Stromal cell of bone marrow (primary cell): ENCODE results near the gene RANBP9.

Source experiments
- DNase-seq: peaks from one replicate; pipeline ENCODE4 v3.0.0-alpha.2; 2012; ENCODE audit warnings: low read depth

The RANBP9 gene

DNA sequence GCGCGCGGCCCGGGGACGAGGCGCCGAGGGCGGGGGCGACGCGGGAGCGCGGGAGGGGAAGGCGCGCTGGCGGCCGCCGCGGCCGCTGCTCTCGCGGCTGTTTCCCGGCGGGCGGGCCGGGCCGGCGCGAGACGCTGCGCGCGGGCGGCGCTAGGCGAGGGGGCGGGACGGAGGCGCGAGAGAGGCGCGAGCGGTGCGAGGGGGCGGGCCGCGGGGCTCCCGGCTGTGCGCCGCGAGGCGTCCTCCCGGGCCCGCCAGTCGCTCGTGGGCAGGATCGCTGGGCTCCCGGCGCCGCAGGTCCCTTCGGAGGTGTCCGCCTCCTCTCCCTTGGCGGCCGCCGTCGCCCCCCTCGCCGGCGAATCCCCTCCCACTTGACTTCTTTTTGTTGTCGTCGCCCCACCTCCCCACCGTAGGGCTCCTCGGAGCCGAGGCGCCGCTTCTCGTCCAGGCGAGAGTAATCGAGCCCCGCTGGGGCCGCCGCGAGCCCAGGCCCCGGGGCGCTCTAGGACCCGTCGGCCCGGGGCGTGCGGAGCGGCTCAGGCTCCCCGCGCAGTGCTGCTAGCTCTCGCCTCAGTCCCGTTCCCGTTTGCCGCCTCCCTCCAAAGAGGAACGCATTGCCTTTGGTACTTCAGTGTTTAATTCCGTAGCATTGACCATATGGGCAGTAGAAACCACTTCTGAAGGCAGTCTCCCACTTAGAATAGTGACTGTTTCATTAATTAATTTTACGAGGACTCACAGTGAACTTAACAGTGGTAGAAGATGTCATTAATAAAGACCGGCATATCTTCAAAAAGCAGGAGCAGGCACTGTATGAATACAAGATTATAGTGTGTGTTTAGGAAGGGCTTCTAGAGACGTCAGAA, at the start of gene RANBP9:
Gene RANBP9, minus strand, starts transcription at position 103 of the 866 bp plus-strand sequence. CDS start 330 bp downstream, outside the sequence.
- DNase-seq, result peak; percentile 83

DNA sequence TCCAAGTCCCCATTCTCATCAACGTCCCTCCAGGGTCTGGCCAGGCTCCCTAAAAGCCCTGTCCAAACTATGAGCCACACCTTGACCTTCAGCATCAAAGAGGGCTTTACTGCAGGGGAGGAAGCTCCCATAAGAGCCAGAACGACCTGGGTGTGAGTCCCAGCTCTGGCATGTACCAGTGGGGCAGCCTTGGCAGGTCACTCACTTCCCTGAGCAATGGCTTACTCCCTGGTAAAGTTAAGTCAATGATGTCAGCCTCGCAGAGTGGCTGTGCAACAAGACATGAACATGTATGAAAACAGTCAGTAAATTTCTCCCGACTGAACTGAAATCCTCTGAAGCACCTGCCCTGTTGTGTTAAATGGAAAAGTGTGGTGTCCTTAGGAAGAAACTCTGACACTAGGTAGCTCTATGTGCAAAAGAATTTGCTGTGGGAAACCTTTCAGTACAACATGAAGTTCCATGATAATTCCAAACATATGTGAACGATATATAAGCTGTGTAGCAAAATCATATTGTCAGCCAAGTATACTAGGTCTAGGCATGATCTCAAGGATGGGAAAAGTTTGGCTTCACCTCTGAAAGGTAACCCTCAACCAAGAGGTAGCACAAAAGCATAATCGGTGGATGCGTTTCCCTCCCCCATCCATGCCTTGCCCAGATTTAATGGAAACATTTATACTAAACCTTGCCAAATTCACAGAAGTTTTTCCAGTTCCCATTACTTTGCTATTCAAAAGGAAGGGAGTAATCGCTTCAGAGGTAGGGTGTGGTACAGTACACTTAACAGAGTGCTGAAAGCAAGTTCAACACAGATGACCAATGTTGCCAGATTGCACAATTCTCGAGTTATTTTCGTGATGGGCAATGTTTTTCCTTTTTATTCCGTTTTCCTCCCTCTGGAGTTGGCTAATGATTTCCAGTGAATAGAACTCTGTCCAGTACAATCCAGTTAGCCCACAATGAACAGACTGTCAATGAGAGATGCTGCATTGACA, 49.0 kb upstream of the RANBP9 start:
- peak; percentile 98 for DNase-seq

DNA sequence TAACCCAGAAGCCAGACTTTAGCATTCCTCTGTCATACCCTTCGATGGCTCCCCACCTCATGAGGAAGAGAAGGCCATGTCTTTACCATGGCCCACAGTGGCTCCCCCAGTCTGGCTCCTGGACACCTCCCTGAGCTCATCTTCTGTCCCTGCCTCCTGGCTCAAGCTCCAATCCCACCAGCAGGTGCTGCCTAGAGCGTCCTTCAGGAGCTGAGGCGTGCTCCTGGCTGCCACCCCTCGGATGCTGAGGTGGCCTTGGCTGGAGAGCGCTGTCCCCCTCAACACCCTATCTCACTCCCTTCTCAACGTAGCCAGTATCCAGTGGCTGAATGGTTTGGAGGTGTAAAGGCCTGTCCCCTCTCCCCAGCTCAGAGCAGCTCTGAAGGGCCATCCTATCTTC, 47.4 kb upstream of the RANBP9 start:
- DNase-seq, result no peak

DNA sequence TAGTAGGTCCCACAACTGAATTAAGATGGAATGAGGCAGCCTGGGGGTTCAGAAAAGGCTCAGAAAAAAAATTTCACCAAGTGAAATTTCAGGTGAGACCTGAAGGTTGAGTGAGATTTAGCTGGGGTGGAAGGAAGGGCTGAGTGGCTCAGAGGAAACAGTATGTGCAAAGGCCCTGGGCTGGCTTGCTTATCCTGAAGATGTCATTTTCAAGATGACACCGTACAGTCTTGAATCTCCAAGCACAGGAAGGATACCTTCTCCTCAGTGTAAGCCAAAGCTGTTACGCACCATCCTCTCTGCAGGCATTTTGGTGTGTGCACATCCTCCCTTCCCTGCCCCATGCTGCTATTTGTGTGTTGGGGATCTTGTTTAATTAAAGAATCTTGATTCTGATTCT, 43.0 kb upstream of the RANBP9 start:
- no peak for DNase-seq

DNA sequence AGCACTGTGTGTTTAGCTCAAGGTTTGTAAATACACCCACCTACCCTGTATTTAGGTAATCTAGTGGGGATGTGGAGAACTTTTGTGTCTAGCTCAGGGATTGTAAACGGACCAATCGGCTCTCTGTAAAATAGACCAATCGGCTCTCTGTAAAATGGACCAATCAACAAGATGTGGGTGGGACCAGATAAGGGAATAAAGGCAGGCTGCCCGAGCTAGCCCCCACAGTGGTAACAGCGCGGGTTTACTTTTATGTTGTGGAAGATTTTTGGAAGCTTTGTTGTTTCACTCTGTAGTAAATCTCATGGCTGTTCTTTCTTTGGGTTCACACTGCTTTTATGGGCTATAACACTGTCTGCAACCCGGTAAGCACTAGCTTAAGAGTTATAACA, 32.1 kb upstream of the RANBP9 start:
- DNase-seq, result no peak

DNA sequence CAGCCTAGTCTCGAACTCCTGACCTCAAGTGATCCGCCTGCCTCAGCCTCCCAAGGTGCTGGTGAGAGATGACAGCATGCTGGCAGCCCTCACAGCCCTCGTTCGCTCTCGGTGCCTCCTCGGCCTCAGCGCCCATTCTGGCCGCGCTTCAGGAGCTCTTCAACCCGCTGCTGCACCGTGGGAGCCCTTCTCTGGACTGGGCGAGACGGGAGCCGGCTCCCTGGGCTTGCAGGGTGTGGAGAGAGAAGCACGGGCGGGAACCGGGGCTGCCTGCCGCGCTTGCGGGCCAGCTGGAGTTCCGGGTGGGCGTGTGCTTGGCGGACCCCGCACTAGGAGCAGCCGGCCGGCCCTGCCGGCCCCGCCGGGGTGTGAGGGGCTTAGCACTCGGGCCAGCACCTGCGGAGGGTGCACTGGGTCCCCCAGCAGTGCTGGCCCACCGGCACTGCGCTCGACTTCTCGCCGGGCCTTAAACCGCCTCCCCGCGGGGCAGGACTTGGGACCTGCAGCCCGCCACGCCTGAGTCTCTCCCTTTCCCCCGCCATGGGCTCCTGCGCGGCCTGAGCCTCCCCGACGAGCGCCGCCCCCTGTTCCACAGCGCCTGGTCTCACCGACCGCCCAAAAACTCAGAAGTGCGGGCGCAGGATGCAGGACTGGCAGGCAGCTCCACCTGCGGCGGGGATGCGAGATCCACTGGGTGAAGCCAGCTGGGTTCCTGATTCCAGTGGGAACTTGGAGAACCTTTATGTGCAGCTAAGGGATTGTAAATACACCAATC, 31.5 kb upstream of the RANBP9 start:
- no peak for DNase-seq

DNA sequence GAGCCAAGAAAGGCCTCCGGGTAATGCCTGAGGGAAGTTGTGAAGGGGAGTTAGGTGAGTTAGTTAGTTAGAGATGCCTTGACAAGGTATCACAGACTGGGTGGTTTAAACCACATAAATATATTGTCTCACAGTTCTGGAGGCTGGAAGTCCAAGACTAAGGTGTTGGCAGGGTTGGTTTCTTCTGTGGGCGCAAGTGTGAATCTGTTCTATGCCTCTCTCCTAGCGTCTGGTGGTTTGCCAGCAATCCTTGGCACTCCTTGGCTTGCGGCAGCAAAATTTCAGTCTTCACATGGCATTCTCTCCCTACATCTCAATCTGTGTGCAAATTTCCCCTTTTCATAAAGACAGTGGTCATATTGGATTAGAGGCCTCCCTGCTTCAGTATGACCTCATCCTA, 29.7 kb upstream of the RANBP9 start:
- DNase-seq, result no peak

DNA sequence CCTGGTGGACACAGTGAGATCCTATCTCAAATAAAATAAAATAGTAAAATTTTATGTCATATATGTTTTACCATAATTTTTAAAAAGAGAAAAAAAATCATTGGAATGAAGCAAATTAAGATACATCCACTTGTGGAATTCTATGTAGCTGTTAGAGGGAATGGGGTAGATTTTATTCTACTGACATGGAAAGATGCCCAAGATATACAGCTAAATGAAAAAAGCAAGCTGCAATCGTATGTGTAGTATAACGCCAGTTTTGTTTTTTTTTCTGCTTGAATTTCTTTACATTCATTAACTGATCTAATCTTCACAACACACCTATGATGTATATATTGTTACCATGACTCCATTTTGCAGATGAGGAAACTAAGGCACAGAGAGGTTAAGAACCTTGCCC, 23.4 kb upstream of the RANBP9 start:
- DNase-seq, result no peak

DNA sequence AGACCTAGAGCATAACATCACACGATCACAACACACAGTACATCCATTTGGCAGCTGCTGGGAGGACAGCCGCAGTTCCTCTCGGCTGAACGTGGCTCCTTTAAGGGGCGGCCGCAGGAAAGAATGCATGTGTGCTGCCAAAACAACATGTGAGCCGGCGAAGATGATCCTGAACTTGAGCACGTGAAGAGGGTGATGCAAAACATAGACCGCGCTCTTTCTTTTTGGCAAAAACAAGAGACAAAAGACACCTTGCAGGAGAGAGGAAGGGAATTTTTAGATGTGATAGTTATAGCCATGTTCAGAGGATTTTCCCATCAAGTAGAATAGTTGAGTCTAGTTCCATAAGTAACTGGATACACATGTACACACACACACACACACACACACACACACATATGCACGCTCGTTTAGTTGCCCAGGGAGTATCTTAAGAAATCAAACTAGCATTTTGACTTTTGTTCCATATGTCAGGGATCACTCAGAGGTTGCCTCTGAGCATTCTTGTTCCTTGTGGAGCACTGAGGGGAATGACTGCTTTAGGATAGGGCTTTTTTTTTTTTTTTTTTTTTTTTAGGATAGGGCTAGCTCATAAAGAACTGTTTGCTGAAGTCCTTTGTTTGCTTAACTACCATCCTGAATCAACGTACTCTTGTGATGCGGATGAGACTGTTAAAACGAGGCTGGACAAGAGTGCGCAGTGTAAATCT, 21.7 kb upstream of the RANBP9 start:
- peak; percentile 74 for DNase-seq

DNA sequence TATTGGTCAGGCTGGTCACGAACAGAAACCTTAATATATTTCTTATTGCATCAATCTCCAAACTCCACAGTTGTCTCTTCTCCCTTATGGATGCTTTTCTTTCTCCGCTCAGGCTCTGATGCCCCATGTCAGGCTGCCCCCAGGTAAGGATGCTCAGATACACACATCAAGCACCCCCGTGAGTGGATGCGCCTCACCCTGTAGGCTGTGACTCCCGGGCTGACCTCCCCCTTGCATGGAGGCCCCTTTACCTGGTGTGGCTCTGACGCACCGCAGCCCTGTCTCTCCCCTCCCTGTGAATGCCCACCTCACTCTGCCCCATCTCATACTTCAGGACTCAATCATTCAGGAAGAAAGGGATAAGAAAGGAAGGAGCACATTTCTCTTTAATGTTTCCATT, 19.1 kb upstream of the RANBP9 start:
- DNase-seq, result no peak

DNA sequence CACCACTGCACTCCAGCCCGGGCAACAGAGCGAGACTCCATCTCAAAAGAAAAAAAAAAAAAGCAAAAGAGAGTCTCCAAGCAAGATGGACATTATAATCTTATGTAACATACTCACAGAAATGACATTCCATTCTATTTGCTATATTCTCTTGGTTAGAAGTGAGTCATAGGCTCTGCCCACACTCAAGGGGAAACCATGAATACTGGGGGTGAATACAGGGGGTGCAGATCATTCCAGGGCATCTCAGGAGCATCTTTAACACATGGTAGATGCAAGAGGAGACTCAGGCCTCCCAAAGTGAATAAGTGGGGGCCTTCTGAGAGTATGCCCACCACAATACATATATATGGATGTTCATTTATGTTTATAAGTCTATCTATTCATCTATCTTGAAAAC, 18.3 kb upstream of the RANBP9 start:
- DNase-seq, result no peak

DNA sequence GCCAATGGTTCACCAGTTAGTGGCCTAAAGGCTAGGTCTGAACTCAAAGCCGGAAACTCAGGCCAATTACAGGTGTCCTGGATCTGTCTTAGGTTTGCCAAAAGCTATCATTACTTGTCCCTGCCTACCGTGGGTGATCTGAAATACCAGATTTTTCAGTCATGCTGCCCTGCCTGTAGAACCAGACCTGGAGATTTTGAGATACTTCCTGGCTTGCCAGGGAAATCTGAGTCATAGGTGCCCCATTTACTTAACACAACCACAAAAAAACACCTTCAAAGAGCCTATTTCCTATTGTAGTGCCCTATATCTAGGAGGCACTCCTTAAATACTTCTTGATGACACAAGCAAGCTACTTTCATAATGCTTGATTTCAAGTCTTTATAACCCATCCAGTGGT, 13.9 kb upstream of the RANBP9 start:
- no peak for DNase-seq

DNA sequence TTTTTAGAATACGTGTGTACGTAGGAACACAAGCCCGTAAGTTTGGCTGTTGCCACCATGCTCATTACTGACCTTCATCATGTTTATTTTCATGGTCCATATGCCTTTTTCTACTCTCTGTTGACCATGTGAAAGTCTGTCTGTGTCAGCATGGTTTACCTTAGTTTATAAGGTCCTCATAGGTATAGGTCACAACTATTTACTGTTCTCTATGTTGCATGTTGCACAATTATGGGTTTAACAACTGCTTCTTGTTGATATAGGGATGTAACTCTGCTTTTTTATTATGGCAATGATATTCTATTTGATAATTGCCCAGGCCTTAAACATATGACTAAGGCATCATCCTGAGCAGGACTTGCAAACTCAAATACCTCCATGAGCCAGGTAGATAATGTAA, 13.4 kb upstream of the RANBP9 start:
- no peak for DNase-seq

DNA sequence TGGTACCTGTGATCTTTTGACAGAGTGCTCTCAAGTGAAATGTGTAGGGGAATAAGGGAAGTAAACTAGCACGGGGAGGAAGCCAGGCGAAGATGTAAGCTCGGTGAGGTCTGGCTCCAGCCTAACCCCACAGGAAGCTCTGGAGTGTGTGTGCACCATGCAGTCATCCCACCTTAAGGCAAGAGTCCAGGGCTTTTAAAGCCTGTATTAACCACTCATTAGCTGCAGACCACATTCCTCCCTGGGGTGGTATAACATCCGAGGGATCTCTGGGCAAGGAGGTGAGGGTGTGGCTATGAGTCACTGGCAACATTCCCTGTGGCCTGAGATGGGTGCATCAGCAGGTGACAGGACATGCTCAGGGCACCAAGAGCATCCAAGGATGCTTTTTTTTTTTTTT, 12.5 kb upstream of the RANBP9 start:
- no peak for DNase-seq

DNA sequence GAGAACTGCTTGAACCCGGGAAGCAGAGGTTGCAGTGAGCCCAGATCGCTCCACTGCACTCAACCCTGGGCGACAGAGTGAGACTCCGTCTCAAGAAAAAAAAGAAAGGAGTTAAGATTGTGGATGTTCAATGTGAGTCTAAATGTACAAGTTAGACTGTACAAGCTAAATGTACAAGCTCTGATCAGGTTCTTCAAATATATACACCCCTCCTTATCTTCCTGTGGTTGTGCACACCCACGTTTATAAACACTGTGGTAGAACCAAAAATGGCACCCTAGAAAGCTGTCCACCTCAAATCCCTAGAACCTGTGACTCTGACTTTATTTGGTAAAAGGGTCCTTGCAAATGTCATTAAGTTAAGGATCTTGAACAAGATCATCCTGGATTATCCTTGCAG, 11.2 kb upstream of the RANBP9 start:
- no peak for DNase-seq

DNA sequence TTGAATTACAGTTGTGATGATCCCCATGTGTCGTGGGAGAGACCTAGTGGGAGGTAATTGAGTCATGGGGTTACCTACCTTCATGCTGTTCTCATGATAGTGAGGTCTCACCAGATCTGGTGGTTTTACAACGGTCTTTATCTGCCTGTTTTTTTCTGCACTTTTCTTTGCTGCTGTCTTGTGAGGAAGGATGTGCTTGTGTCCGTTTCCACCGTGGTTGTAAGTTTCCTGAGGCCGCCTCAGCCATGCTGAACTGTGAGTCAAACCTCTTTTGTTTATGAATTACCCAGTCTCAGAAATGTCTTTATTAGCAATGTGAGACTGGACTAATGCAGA, 6.5 kb upstream of the RANBP9 start:
- DNase-seq, result no peak

DNA sequence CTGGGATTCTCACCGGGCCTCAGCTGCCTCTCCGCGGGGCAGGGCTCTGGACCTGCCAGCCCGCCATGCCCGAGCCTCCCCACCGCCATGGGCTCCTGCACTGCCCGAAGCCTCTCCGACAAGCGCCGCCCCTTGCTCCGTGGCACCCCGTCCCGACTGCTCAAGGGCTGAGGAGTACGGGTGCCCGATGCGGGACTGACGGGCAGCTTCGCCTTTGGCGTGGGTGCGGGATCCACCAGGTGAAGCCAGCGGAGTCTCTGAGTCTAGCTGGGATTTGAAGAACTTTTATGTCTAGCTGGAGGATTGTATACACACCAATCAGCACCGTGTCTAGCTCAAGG, 5.3 kb upstream of the RANBP9 start:
- DNase-seq, result no peak

DNA sequence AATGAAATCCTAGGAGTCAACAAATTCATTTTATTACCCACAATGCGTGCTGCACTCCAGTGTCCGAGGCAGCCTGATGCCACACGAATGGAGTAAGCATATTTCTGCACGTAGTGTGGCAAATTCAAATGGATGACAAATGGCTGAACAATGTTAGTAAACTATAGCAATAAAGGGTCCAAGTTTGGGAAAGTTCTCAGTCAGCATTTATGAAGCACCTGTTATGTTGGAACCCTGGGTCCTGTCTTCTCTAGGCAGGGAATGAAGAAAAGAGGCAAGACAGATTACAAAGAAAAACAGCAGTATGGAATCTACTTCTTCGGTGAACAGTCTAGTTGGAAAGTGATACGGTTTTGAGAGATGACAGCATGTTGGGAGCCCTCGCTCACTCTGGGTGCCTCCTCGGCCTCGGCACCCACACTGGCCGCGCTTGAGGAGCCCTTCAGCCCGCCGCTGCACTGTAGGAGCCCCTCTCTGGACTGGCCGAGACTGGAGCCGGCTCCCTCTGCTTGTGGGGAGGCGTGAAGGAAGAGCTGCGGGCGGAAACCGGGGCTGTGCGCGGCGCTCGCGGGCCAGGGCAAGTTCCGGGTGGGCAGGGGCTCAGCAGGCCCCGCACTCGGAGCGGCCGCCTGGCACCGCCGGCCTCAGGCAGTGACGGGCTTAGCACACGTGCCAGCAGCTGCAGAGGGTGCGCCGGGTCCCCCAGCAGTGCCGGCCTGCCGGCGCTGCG, 4.8 kb upstream of the RANBP9 start:
- DNase-seq, result no peak

DNA sequence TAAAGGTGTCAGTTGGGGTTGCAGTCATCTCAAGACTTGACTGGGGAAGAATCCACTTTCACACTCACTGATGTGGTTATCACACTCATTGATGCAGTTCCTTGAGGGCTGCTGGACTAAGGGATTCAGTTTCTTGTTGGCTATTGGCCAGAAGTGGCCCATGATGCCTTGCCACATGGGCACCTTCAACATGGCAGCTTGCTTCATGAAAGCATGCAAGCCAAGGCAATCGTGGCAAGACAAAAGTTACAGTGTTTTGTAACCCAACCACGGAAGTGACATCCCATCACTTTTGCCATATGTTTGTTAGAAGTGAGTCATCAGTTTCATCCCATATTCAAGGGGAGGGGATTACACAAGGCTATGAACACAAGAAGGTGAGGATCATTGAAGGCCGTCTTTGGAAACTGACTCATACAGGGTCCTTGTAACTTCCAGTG, 3.8 kb upstream of the RANBP9 start:
- DNase-seq, result no peak

DNA sequence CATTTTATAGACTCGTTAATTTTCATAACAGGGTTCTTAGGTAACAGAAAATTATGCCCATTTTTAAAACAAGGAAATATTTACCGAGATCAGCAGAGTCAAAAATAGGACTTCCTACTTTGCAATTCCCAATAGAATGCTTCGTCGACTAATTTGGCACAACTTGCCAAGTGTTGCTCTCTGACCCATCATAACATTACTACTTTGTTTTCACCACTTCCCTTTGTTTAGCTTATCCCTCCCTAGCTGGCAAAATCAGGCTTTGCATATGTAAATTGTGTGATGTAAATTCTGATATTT, 914 bp upstream of the RANBP9 start:
- DNase-seq, result peak; percentile 60

DNA sequence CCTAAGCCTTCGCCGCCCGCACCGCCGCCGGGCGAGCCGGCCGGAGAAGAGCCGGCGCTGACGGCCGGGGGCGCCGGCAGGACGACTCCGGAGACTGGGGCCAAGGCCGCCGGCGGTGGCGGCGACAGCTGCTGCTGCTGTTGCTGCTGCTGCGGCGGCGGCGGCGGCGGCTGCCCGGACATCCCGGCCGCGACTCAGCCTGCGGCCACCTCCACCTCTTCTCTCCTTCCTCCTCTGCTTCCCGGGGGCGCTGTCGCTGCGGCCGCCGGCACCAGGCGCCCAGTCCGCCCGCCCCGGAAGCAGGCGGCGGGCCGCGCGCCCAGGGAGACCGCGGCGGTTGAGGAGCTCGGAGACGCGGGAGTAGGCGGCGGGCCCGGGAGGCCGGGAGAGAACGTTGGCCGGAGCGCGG, 307 bp downstream of the RANBP9 start:
- no peak for DNase-seq
